Nephron progenitor cell (in vitro differentiated cells): Measurements from ENCODE around the gene POLR1D.

Experiments
- DNase-seq: peaks from one replicate; pipeline ENCODE4 v3.0.0; 2021
- H3K27ac Mint-ChIP-seq: 2 replicates; pipeline ENCODE4 v1.8.0; 2021; ENCODE audit warnings: mild to moderate bottlenecking, moderate library complexity, mixed read lengths
- H3K27me3 Mint-ChIP-seq: 2 replicates; pipeline ENCODE4 v1.8.0; 2021; ENCODE audit warnings: mild to moderate bottlenecking, low read depth, mixed read lengths; ENCODE audit not compliant: poor library complexity
- H3K36me3 Mint-ChIP-seq: 2 replicates; pipeline ENCODE4 v1.8.0; 2021; ENCODE audit warnings: low read depth, mixed read lengths
- H3K4me1 Mint-ChIP-seq: 2 replicates; pipeline ENCODE4 v1.8.0; 2021; ENCODE audit warnings: mixed read lengths
- H3K4me3 Mint-ChIP-seq: 2 replicates; pipeline ENCODE4 v1.8.0; 2021; ENCODE audit warnings: mild to moderate bottlenecking, moderate library complexity, mixed read lengths
- H3K9me3 Mint-ChIP-seq: 2 replicates; pipeline ENCODE4 v1.8.0; 2021; ENCODE audit warnings: mild to moderate bottlenecking, moderate library complexity, mixed read lengths
- CTCF ChIP-seq: fragments of 200-600 bp; sonication (generic); IDR thresholded peaks from 2 replicates; pipeline ENCODE4 v1.5.0; 2021; ENCODE audit warnings: antibody characterized with exemption

POLR1D gene

GRCh38 chr13:27583645-27584044 is 38.0 kb upstream of the POLR1D start:
- TF ChIP-seq CTCF, result no peak
- DNase-seq, result no peak
- H3K27me3 Mint-ChIP-seq, result peaks cover 4% of the 10 kb centered on the region
- no peaks in the 10 kb centered on the region for H3K4me1 Mint-ChIP-seq
- H3K4me3 Mint-ChIP-seq, result no peak overlapping the region
- H3K27ac Mint-ChIP-seq, result peak overlapping the region; percentile 10
- peaks cover 6% of the 10 kb centered on the region for H3K9me3 Mint-ChIP-seq
- H3K36me3 Mint-ChIP-seq, result peaks cover 6% of the 10 kb centered on the region

GRCh38 chr13:27587095-27587746 is 34.5 kb upstream of the POLR1D start:
- DNase-seq, result no peak
- no peak overlapping the region for H3K4me3 Mint-ChIP-seq
- H3K27ac Mint-ChIP-seq, result peak overlapping the region; percentile 14
- H3K4me1 Mint-ChIP-seq, result no peaks in the 10 kb centered on the region
- H3K27me3 Mint-ChIP-seq, result peaks cover 4% of the 10 kb centered on the region
- no peaks in the 10 kb centered on the region for H3K36me3 Mint-ChIP-seq
- TF ChIP-seq CTCF, result no peak
- peaks cover 9% of the 10 kb centered on the region for H3K9me3 Mint-ChIP-seq

- no peak for TF ChIP-seq CTCF
- peaks cover 9% of the 10 kb centered on the region for H3K9me3 Mint-ChIP-seq
- H3K36me3 Mint-ChIP-seq, result no peaks in the 10 kb centered on the region
- H3K4me3 Mint-ChIP-seq, result no peak overlapping the region
- no peak for DNase-seq
- H3K4me1 Mint-ChIP-seq, result no peaks in the 10 kb centered on the region
- no peak overlapping the region for H3K27ac Mint-ChIP-seq
- H3K27me3 Mint-ChIP-seq, result no peaks in the 10 kb centered on the region
These were observed 33.3 kb upstream of the POLR1D start for GRCh38 chr13:27588405-27588804.

- no peak for DNase-seq
- Mint-ChIP-seq H3K27ac (no peak overlapping the region), H3K4me1 (no peaks in the 10 kb centered on the region), H3K4me3 (no peak overlapping the region), H3K27me3 (no peaks in the 10 kb centered on the region), H3K9me3 (peaks cover 9% of the 10 kb centered on the region), H3K36me3 (no peaks in the 10 kb centered on the region)
- TF ChIP-seq CTCF, result no peak
These were observed 28.8 kb upstream of the POLR1D start for GRCh38 chr13:27592865-27593264.

- H3K36me3 Mint-ChIP-seq, result no peaks in the 10 kb centered on the region
- H3K4me3 Mint-ChIP-seq, result no peak overlapping the region
- no peak overlapping the region for H3K27ac Mint-ChIP-seq
- H3K9me3 Mint-ChIP-seq, result peaks cover 6% of the 10 kb centered on the region
- no peaks in the 10 kb centered on the region for H3K4me1 Mint-ChIP-seq
- no peaks in the 10 kb centered on the region for H3K27me3 Mint-ChIP-seq
- DNase-seq, result no peak
- TF ChIP-seq CTCF, result no peak
These were observed 28.4 kb upstream of the POLR1D start for GRCh38 chr13:27593267-27593666.

GRCh38 chr13:27595055-27595811 is 26.5 kb upstream of the POLR1D start:
- no peaks in the 10 kb centered on the region for H3K36me3 Mint-ChIP-seq
- H3K4me3 Mint-ChIP-seq, result no peak overlapping the region
- no peaks in the 10 kb centered on the region for H3K4me1 Mint-ChIP-seq
- H3K9me3 Mint-ChIP-seq, result no peaks in the 10 kb centered on the region
- no peak overlapping the region for H3K27ac Mint-ChIP-seq
- no peaks in the 10 kb centered on the region for H3K27me3 Mint-ChIP-seq
- no peak for DNase-seq
- no peak for TF ChIP-seq CTCF
